Naive thymus-derived CD8-positive, alpha-beta T cell (primary cell): ENCODE measurements around the gene CXCR2. TPM values are rescaled to one million over a fixed set of nuclear protein-coding genes. Genes with fewer than 3 reads are reported as not detected.
"Not testable (repeated sequence)": the region's sequence is repeated elsewhere in the genome, so short reads cannot be mapped to it uniquely, and the experiment has no call there.

ENCODE experiments used
- ATAC-seq, 2 donors: fragments of 150-1000 bp; cut with Tn5 transposase in 1 of 2; sonication (Bioruptor Pico), chemical (Tn5 transposase) in 1 of 2; 1 replicate in 1 of 2; 2 replicates in 1 of 2; pipeline ENCODE4 v1.10.0; 2021; ENCODE audit warnings: mild to moderate bottlenecking in 2 of 2, moderate library complexity in 2 of 2
- POLR2A ChIA-PET: fragments of 350-600 bp; sonication (Branson Sonifier 250); formaldehyde crosslinking; loops from one replicate; lab custom pipeline; 2021; ENCODE audit warnings: antibody characterized with exemption; lab: Charles Lee
- DNase-seq, 10 donors: peaks; one replicate each; pipeline versions ENCODE4 v3.0.0 to v3.0.0-alpha.2; 2020 to 2022
- H3K27ac Mint-ChIP-seq, 10 donors: one replicate each; pipeline ENCODE4 v1.8.0; 2020 to 2022; ENCODE audit warnings: mild to moderate bottlenecking in 10 of 10, mixed read lengths in 10 of 10, moderate library complexity in 4 of 10, inconsistent platforms in 1 of 10
- H3K27me3 Mint-ChIP-seq, 5 donors: one replicate each; pipeline ENCODE4 v1.8.0; 2021 to 2022; ENCODE audit warnings: mixed read lengths in 5 of 5
- H3K36me3 Mint-ChIP-seq, 3 donors: one replicate each; pipeline ENCODE4 v1.8.0; 2020 to 2022; ENCODE audit warnings: mixed read lengths in 3 of 3, mild to moderate bottlenecking in 2 of 3, inconsistent platforms in 1 of 3
- H3K4me1 Mint-ChIP-seq, 4 donors: one replicate each; pipeline ENCODE4 v1.8.0; 2021 to 2022; ENCODE audit warnings: mixed read lengths in 4 of 4
- H3K4me3 Mint-ChIP-seq, 10 donors: one replicate each; pipeline ENCODE4 v1.8.0; 2020 to 2022; ENCODE audit warnings: mild to moderate bottlenecking in 10 of 10, mixed read lengths in 10 of 10, moderate library complexity in 6 of 10, inconsistent platforms in 1 of 10
- H3K9me3 Mint-ChIP-seq, 9 donors: one replicate each; pipeline ENCODE4 v1.8.0; 2020 to 2022; ENCODE audit warnings: mixed read lengths in 9 of 9, mild to moderate bottlenecking in 3 of 9, inconsistent platforms in 1 of 9, moderate library complexity in 1 of 9
- polyA plus RNA-seq, 3 donors: library from polyadenylated mRNA; unstranded; fragments of 300-500 nt; fragmentation: Illumina TruSeq; gene quantifications; one replicate each; pipeline ENCODE4 v1.2.3, GENCODE V29; 2021
- total RNA-seq, 8 experiments: library from RNA in 2 of 8; stranded (reverse) in 2 of 8; gene quantifications; one replicate each; pipeline ENCODE4 v1.2.3 and lab custom pipeline; 2021 to 2026

The CXCR2 gene
- total and polyA plus RNA-seq, 5 experiments from 2014 or later = 0.23 to 1.5 TPM; not detected in 3

DNA sequence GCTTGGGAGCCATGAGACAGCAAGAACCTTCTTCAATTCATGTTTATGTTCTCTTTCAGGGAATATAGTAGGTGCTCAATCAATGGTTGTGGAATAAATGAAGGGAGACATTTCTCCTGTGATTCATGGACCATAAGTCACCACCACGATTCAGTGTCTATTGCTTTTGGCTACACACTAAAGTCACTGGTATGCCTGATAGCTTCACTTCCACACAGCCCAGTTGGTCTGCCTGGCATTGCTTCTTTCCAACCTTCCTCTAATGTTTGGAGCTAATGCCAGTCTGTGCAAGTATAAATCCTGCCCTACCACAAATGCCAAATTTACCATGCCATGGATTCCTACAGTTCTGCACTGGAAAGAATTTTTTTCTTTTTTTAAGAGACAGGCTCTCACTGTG is 42.2 kb downstream of the CXCR2 start:
- POLR2A ChIA-PET = interaction anchor here (1.0 kb wide), 1 partner anchor 49 kb away, joined by 3 read pairs; the partner anchor contains the start of gene ARPC2
- ATAC-seq = no peak
- Mint-ChIP-seq H3K27me3 (peaks cover 0 to 5% (median 0%) of the 10 kb centered on the region in 5 donors), H3K4me3 (peak overlapping the region in 2 of 10 donors; percentile 14 to 71), H3K9me3 (no peaks in the 10 kb centered on the region), H3K4me1 (peaks cover 11 to 36% (median 31%) of the 10 kb centered on the region in 4 donors), H3K36me3 (no peaks in the 10 kb centered on the region), H3K27ac (peak overlapping the region in 1 of 10 donors; percentile 81)
- no peak for DNase-seq

DNA sequence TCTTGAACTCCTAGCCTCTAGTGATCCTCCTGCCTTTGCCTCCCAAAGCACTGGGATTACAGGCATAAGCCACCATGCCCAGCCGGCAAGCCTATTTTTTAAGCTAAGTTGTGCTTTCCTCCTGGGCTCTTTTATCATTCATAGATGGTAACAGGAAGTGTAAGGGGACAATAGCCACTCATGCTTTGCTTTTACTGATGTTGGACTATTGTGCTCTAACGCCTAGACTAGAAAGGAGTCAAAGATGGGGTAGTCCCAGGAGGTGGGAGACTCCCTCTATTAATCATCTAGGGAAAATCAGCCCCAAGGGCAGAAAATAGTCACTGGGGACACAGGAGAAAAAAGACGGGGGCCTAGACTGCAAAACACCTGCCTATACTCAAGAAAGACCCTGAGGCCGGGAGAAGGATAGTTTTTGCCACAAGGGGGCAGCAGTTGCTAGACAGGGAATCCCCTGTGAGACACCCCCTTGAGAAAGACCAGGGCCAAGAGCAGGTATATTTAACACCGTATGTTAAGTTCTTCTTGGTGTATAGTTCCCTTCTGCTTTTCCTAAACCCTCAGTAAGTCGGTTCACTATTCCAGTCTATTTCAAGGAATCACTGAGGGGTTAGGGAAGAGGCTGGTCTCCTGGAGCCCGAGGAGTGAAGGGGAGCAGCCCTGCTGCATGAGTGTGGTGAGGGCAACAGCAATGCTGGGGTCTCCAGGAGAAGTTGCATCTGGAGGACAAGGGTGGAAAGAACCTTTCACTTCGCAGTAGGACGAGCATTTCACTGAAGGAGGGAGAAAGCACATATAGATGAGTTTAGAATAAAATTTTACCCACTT is 43.0 kb downstream of the CXCR2 start:
- Mint-ChIP-seq H3K36me3 (no peaks in the 10 kb centered on the region), H3K4me1 (peaks cover 11 to 36% (median 31%) of the 10 kb centered on the region in 4 donors), H3K27me3 (peaks cover 0 to 6% (median 0%) of the 10 kb centered on the region in 5 donors), H3K27ac (peak overlapping the region in 6 of 10 donors; percentile 9 to 58 (median 22)), H3K9me3 (no peaks in the 10 kb centered on the region), H3K4me3 (peak overlapping the region in 1 of 10 donors; percentile 8)
- DNase-seq (peak; percentile 49 to 86 (median 70)), ATAC-seq (peak; percentile 79 to 84)
- POLR2A ChIA-PET = no interaction called here

DNA sequence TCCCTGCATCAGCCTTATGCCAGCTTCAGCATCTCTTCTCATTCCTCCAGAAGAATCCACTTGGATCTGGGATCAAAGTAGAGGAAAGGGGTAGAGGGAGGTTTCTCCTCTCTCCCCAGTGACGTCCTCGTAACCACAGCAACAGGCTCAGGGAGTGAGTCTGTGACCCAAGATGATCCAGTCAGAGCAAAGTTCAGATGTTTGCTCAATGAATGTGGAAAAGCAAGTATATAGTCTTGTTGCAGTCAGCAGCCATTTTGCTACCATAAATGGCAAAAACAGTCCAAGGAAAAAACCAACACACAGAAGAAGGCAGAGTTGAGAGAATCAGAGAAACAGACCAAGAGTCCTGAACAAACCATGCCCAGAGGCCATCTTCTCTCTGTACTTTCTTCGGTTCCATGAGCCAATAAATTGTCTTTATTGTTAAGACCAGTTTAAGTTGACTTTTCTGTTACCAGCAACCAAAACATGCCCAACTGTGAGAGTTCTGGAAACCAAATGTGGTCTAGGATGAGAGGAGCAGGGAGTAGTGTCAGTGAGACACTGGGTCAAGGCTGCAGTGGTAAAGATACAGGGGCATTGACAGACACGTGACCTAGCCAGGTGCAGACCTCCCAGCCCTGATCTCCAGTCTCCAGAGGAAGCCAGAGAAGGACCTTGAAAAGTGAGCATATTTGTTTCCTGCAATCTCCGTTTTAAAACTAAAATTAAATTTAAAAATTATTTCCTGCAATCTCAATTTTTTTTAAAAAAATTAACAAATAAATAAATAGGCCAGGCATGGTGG is 44.1 kb downstream of the CXCR2 start:
- DNase-seq = no peak
- Mint-ChIP-seq H3K4me3 (no peak overlapping the region), H3K27ac (no peak overlapping the region), H3K9me3 (no peaks in the 10 kb centered on the region), H3K36me3 (no peaks in the 10 kb centered on the region), H3K27me3 (peaks cover 0 to 6% (median 0%) of the 10 kb centered on the region in 5 donors), H3K4me1 (peaks cover 11 to 34% (median 31%) of the 10 kb centered on the region in 4 donors)
- ATAC-seq = no peak
- POLR2A ChIA-PET = no interaction called here

DNA sequence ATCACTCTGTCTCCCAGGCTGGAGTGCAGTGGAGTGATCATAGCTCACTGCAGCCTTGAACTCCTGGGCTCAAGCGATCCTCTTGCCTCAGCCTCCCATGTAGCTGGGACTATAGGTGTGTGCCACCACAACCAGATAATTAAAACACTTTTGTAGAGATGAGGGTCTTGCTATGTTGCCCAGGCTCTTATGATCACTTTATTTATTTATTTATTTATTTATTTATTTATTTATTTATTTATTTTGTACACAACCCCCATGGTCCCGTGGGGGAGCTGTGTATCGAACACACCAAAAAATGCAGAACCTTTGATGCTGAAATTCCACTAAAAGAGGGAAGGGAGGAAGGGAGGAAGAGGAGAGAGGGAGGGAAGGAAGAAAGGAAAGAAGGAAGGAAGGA is 45.9 kb downstream of the CXCR2 start:
- peaks cover 8 to 27% (median 24%) of the 10 kb centered on the region in 4 donors for H3K4me1 Mint-ChIP-seq
- H3K4me3 Mint-ChIP-seq, POLR2A ChIA-PET, H3K36me3 Mint-ChIP-seq, DNase-seq, H3K27ac Mint-ChIP-seq, ATAC-seq, H3K27me3 Mint-ChIP-seq, H3K9me3 Mint-ChIP-seq: not testable (repeated sequence)

DNA sequence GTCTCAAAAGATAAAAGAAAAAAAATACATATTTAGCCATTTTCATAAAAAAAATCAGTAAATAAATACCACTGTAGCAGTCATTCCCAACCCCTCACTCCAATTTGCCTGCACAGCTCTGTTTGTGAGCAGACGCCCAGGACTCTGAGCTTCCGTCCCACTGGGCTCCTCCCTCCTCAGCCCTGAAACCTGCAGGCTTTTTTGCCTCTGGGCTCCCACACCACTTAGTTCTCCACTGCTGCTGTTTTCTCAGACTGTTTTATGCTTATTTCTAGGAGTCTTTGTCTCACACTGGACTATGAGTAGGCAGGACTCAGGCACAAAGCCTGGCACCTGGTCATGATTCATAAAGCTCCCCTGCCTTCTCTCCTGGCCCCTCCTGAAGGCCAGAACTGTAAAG is 47.0 kb downstream of the CXCR2 start:
- no peak overlapping the region for H3K4me3 Mint-ChIP-seq
- peaks cover 5 to 16% (median 13%) of the 10 kb centered on the region in 4 donors for H3K4me1 Mint-ChIP-seq
- peak overlapping the region in 1 of 10 donors; percentile 3 for H3K27ac Mint-ChIP-seq
- no peaks in the 10 kb centered on the region for H3K9me3 Mint-ChIP-seq
- peaks cover 0 to 6% (median 0%) of the 10 kb centered on the region in 5 donors for H3K27me3 Mint-ChIP-seq
- POLR2A ChIA-PET = no interaction called here
- DNase-seq (no peak), ATAC-seq (no peak)
- no peaks in the 10 kb centered on the region for H3K36me3 Mint-ChIP-seq

DNA sequence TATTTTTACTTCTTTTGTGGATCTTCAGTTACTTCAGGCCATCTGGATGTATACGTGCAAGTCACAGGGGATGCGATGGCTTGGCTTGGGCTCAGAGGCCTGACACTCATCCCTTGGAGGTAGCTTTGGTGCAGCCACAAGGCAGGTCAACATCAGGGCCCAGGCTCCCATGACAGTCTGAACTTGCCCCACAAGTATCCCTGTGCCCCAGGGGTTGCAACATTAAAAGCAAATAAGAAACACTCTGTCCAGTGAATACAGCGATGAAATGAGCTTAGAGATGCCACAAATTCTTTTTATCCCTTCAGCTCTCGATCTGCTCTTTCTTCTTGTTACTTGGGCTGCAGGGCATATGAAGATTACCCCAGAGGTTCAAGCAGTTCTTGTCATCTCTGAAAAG is 54.0 kb downstream of the CXCR2 start:
- POLR2A ChIA-PET = no interaction called here
- Mint-ChIP-seq H3K4me1 (no peaks in the 10 kb centered on the region), H3K27me3 (peaks cover 0 to 3% (median 2%) of the 10 kb centered on the region in 5 donors), H3K27ac (no peak overlapping the region), H3K9me3 (no peaks in the 10 kb centered on the region), H3K4me3 (no peak overlapping the region), H3K36me3 (no peaks in the 10 kb centered on the region)
- no peak for DNase-seq
- ATAC-seq = no peak

DNA sequence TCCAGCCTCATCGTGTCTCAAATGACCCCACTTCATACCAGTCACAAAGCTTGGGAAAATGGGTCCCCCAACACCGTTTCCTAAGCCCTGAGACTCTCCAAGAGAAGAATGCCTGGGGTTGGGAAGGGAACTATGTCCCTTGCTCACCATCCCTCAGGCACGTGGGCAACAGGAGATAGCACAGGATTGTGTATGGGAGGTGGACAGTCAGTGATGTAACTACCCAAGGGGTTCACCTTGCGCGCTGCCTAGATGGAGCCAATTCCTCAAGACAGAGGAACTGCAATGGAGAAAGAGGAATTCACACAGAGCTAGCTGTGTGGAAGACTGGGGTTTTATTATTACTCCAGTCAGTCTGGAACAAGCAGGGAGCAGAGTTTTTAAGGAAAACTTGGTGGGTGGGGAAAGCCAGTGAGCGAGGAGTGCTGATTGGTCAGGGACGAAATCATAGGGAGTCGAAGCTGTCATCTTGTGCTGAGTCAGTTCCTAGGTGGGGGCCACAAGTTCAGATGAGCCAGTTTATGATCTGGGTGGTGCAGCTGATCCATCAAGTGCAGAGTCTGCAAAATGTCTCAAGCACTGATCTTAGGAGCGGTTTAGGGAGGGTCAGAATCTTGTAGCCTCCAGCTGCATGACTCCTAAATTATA is 54.8 kb downstream of the CXCR2 start:
- peaks cover 0 to 3% (median 2%) of the 10 kb centered on the region in 5 donors for H3K27me3 Mint-ChIP-seq

DNA sequence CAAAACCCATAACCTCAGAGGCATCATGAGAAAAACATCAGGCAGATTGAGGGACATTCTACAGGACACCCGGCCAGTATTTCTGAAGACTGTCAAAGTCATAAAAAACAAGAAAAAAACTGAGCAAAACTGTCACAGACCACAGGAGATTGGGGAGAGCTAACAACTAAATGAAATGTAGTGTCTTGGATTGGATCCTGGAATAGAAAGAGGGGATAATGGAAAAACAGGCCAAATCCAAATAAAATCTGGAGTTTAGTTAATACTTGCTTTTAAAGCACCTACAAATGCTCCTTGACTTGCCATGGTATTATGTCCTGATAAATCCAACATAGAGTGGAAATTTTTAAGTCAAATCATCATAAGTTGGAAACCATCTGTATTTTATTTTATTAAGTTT is 58.5 kb downstream of the CXCR2 start:
- no peak overlapping the region for H3K27ac Mint-ChIP-seq
- no peaks in the 10 kb centered on the region for H3K9me3 Mint-ChIP-seq
- POLR2A ChIA-PET = no interaction called here
- no peaks in the 10 kb centered on the region for H3K36me3 Mint-ChIP-seq
- H3K4me3 Mint-ChIP-seq = no peak overlapping the region
- ATAC-seq (no peak), DNase-seq (no peak)
- peaks cover 5 to 14% (median 10%) of the 10 kb centered on the region in 4 donors for H3K4me1 Mint-ChIP-seq
- peaks cover 0 to 3% (median 2%) of the 10 kb centered on the region in 5 donors for H3K27me3 Mint-ChIP-seq

More for the DNA sequence above, 54.8 kb downstream of the CXCR2 start:
- POLR2A ChIA-PET = no interaction called here
- ATAC-seq (no peak), DNase-seq (no peak)
- Mint-ChIP-seq H3K27ac (peak overlapping the region in 1 of 10 donors; percentile 63), H3K4me3 (no peak overlapping the region), H3K4me1 (peaks cover 0 to 5% (median under 1%) of the 10 kb centered on the region in 4 donors), H3K36me3 (no peaks in the 10 kb centered on the region), H3K9me3 (no peaks in the 10 kb centered on the region)

DNA sequence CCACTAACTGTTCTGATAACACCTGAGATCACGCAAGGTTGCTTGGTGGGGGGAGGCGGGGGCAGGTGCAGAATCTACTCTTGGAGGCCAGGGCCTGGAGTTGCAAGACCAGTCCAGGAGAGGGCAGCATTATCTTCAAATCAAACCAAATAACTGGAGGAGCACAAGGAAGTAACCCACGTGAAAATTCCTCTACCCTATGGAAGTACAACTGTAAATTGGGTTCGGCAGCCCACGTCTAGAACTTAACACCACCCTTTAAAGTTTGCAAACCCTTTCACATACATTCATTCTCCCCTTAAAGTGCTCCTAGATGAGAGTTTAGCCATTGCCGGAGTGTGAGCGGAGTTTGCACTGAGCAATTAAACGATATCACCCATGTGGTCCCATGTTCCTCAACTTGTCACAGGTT is 60.5 kb downstream of the CXCR2 start:
- Mint-ChIP-seq H3K27ac (peak overlapping the region in 5 of 10 donors; percentile 9 to 49 (median 47)), H3K36me3 (no peaks in the 10 kb centered on the region), H3K9me3 (no peaks in the 10 kb centered on the region), H3K4me3 (no peak overlapping the region), H3K27me3 (peaks cover 0 to 3% (median 0%) of the 10 kb centered on the region in 5 donors), H3K4me1 (peaks cover 5 to 14% (median 10%) of the 10 kb centered on the region in 4 donors)
- ATAC-seq (peak; percentile 97 to 99), DNase-seq (peak; percentile 49 to 82 (median 68))
- POLR2A ChIA-PET = interaction anchor here (0.9 kb wide), 1 partner anchor 82 kb away, joined by 7 read pairs; no protein-coding TSS in a partner anchor

Other genes starting within 250 kb of the CXCR2 start
- gene TNS1, start 123.0 kb upstream of the CXCR2 start, total RNA-seq = under 1 TPM; 0.21 to 0.47 TPM
- gene TNS1, start 123.0 kb upstream of the CXCR2 start, polyA plus RNA-seq = not detected
- gene RUFY4, start 56.8 kb upstream of the CXCR2 start, total RNA-seq = 1 to 10 TPM in 1 of 2 experiments, under 1 TPM in 1; 0.16 to 1.5 TPM
- under 1 TPM in 1 of 3 donors, not detected in 2; 0.31 TPM for gene RUFY4, start 56.8 kb upstream of the CXCR2 start, polyA plus RNA-seq
- not detected for gene CXCR1, start 40.9 kb downstream of the CXCR2 start, total RNA-seq
- under 1 TPM in 1 of 3 donors, not detected in 2; 0.39 TPM for gene CXCR1, start 40.9 kb downstream of the CXCR2 start, polyA plus RNA-seq
- 100 to 1,000 TPM; 425 to 448 TPM for gene ARPC2, start 91.2 kb downstream of the CXCR2 start, total RNA-seq
- gene ARPC2, start 91.2 kb downstream of the CXCR2 start, polyA plus RNA-seq = 100 to 1,000 TPM; 690 to 865 (median 728) TPM
- gene GPBAR1, start 135.0 kb downstream of the CXCR2 start, total RNA-seq = 1 to 10 TPM; 1.1 to 1.4 TPM
- under 1 TPM; 0.14 to 0.41 (median 0.28) TPM for gene GPBAR1, start 135.0 kb downstream of the CXCR2 start, polyA plus RNA-seq
- gene AAMP, start 144.1 kb downstream of the CXCR2 start, total RNA-seq = 10 to 100 TPM; 57.0 to 61.6 TPM
- gene AAMP, start 144.1 kb downstream of the CXCR2 start, polyA plus RNA-seq = 10 to 100 TPM; 77.0 to 93.6 (median 89.7) TPM
- gene PNKD, start 144.5 kb downstream of the CXCR2 start, total RNA-seq = 10 to 100 TPM; 33.6 to 40.5 TPM
- 100 to 1,000 TPM; 108 to 119 (median 109) TPM for gene PNKD, start 144.5 kb downstream of the CXCR2 start, polyA plus RNA-seq
- gene TMBIM1, start 166.5 kb downstream of the CXCR2 start, total RNA-seq = 100 to 1,000 TPM in 1 of 2 experiments, 10 to 100 TPM in 1; 95.1 to 100 TPM
- 100 to 1,000 TPM in 1 of 3 donors, 10 to 100 TPM in 2; 75.8 to 114 (median 80.3) TPM for gene TMBIM1, start 166.5 kb downstream of the CXCR2 start, polyA plus RNA-seq
- not detected for gene CATIP, start 230.8 kb downstream of the CXCR2 start, total RNA-seq
- gene CATIP, start 230.8 kb downstream of the CXCR2 start, polyA plus RNA-seq = not detected